ENCODE measurements around the gene CDC42BPG. TPM values are rescaled to one million over a fixed set of nuclear protein-coding genes. Genes with fewer than 3 reads are reported as not detected.
A peak's percentile ranks its signal among the peaks of the same experiment; 100 is the strongest.

The CDC42BPG gene
- total and polyA plus RNA-seq, 9 of the 15 experiments (the other 6 are each of a cell fraction or from before 2014, with no cell fraction given) = 0.04 to 8.8 (median 2.1) TPM

DNA sequence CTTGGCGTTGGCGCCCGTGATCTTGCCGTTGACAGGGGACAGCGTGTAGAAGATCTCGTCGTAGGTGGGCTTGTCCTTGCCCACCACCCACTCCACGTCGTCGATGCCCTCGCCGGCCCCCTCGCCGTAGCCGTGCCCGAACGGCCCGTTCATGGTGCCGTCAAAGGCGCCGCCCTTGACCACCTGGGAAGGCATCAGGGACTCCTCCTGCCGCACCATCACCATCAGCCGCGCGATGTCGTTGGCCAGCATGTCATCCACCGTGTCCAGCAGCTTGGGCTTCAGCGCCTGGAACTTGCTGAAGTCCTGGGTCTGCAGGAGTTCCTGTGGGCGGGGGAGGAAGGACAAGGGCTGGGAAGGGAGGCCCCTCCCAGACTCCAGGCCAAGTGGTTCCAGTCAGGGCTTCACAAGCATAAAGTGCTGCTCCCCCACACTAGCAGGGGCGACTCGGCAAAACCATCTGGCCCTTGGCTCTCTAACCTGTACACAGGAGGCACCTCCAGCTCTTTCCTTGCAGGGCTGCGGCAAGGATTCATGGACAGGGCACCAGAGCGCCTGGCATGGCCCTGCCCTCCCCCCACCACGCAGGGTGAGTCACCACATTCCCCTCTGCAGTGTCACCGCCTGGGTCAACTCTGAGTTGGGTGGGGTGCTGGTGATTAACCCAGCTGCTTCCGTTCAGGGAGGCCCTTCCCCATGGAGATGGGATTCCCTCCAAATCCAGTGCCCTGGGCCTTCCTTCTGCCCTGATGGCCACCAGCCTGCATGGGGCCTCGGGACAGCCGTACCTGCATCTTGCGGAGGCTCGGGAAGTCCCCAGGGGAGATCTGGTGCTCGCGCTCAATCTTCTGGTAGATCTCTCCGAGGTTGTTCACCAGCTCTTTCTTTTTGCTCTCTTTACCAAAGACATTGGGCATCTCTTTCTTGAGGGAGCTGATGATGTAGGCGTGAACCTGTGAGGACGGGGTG lies 10.4 kb upstream of the CDC42BPG start (continued):
- TF ChIP-seq, protein P1, sequence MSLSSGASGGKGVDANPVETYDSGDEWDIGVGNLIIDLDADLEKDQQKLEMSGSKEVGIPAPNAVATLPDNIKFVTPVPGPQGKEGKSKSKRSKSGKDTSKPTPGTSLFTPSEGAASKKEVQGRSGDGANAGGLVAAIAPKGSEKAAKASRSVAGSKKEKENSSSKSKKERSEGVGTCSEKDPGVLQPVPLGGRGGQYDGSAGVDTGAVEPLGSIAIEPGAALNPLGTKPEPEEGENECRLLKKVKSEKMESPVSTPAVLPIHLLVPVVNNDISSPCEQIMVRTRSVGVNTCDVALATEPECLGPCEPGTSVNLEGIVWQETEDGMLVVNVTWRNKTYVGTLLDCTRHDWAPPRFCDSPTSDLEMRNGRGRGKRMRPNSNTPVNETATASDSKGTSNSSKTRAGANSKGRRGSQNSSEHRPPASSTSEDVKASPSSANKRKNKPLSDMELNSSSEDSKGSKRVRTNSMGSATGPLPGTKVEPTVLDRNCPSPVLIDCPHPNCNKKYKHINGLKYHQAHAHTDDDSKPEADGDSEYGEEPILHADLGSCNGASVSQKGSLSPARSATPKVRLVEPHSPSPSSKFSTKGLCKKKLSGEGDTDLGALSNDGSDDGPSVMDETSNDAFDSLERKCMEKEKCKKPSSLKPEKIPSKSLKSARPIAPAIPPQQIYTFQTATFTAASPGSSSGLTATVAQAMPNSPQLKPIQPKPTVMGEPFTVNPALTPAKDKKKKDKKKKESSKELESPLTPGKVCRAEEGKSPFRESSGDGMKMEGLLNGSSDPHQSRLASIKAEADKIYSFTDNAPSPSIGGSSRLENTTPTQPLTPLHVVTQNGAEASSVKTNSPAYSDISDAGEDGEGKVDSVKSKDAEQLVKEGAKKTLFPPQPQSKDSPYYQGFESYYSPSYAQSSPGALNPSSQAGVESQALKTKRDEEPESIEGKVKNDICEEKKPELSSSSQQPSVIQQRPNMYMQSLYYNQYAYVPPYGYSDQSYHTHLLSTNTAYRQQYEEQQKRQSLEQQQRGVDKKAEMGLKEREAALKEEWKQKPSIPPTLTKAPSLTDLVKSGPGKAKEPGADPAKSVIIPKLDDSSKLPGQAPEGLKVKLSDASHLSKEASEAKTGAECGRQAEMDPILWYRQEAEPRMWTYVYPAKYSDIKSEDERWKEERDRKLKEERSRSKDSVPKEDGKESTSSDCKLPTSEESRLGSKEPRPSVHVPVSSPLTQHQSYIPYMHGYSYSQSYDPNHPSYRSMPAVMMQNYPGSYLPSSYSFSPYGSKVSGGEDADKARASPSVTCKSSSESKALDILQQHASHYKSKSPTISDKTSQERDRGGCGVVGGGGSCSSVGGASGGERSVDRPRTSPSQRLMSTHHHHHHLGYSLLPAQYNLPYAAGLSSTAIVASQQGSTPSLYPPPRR (CRISPR knock-in tag; IDR thresholded peaks at IDR 0.05; ENCODE audit: borderline replicate concordance) = no peak
- peak; percentile 51 for TF ChIP-seq RBFOX2 (IDR thresholded peaks at IDR 0.05; ENCODE audit: low read depth, low read length)
- TF ChIP-seq SETDB1 (IDR thresholded peaks at IDR 0.05; ENCODE audit: low read length) = no peak
- peak; percentile 97 for TF ChIP-seq ETV5 (CRISPR knock-in tag; IDR thresholded peaks at IDR 0.05; ENCODE audit: low read depth)
- TF ChIP-seq CBFA2T2 (conservative IDR thresholded peaks at IDR 0.05) = peak; percentile 33; the same call in 1 of the 2 replicates
- TF ChIP-seq, protein P2, sequence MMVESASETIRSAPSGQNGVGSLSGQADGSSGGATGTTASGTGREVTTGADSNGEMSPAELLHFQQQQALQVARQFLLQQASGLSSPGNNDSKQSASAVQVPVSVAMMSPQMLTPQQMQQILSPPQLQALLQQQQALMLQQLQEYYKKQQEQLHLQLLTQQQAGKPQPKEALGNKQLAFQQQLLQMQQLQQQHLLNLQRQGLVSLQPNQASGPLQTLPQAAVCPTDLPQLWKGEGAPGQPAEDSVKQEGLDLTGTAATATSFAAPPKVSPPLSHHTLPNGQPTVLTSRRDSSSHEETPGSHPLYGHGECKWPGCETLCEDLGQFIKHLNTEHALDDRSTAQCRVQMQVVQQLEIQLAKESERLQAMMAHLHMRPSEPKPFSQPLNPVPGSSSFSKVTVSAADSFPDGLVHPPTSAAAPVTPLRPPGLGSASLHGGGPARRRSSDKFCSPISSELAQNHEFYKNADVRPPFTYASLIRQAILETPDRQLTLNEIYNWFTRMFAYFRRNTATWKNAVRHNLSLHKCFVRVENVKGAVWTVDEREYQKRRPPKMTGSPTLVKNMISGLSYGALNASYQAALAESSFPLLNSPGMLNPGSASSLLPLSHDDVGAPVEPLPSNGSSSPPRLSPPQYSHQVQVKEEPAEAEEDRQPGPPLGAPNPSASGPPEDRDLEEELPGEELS (CRISPR knock-in tag; IDR thresholded peaks at IDR 0.05; ENCODE audit: borderline replicate concordance) = no peak
- no peak for TF ChIP-seq NR3C1 (CRISPR knock-in tag; IDR thresholded peaks at IDR 0.05)
- peak; percentile 72; the same call in 1 of the 2 replicates for TF ChIP-seq HDAC2 (IDR thresholded peaks at IDR 0.05)
- no peak for TF ChIP-seq ZNF507 (tag; conservative IDR thresholded peaks at IDR 0.05)
- peak; percentile 75; the same call in 1 of the 2 replicates for TF ChIP-seq HIVEP1 (CRISPR knock-in tag; IDR thresholded peaks at IDR 0.05)
- no peak for TF ChIP-seq CBX1 (IDR thresholded peaks at IDR 0.05; ENCODE audit: low read depth)
- TF ChIP-seq SMC3 (conservative IDR thresholded peaks at IDR 0.05; ENCODE audit: insufficient read depth, low read depth, low read length) = no peak
- TF ChIP-seq ZNF146 (CRISPR knock-in tag; IDR thresholded peaks at IDR 0.05; ENCODE audit: unreplicated experiment) = no peak
- TF ChIP-seq FOXP1 (CRISPR knock-in tag; IDR thresholded peaks at IDR 0.05) = no peak
- no peak for TF ChIP-seq POU5F1 (IDR thresholded peaks at IDR 0.05; ENCODE audit: borderline replicate concordance, low read depth, low read length, partially characterized antibody)
- peak; percentile 73 for TF ChIP-seq DACH1 (IDR thresholded peaks at IDR 0.05; ENCODE audit: partially characterized antibody)
- TF ChIP-seq, protein P3, sequence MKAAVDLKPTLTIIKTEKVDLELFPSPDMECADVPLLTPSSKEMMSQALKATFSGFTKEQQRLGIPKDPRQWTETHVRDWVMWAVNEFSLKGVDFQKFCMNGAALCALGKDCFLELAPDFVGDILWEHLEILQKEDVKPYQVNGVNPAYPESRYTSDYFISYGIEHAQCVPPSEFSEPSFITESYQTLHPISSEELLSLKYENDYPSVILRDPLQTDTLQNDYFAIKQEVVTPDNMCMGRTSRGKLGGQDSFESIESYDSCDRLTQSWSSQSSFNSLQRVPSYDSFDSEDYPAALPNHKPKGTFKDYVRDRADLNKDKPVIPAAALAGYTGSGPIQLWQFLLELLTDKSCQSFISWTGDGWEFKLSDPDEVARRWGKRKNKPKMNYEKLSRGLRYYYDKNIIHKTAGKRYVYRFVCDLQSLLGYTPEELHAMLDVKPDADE (conservative IDR thresholded peaks at IDR 0.05; ENCODE audit: control insufficient read depth, low read depth, low read length) = peak; percentile 49; the same call in 1 of the 2 replicates

Measured in K562 (cell line).